ENCODE measurements around the gene STK24. TPM values are rescaled to one million over a fixed set of nuclear protein-coding genes. Genes with fewer than 3 reads are reported as not detected.

The STK24 gene
- total and polyA plus RNA-seq, 10 of the 15 experiments (the other 5 are each of a cell fraction or from before 2014, with no cell fraction given): 7.5 to 115 (median 52.9) TPM

- H3K27ac ChIP-seq (ENCODE audit: control insufficient read depth, insufficient read depth): no peak overlapping the region
- H3K27me3 ChIP-seq (replicated peaks in 1 of 2; ENCODE audit: control insufficient read depth in 2 of 2, insufficient read depth in 2 of 2, low read length in 1 of 2): no peaks in the 10 kb centered on the region
- H3K9ac ChIP-seq (ENCODE audit: control insufficient read depth, insufficient read depth, low read length): no peak overlapping the region
- FAIRE-seq (no peak), DNase-seq (ENCODE audit: low read depth, low spot score) (no peak), ATAC-seq (no peak)
- no peak overlapping the region for H3K4me2 ChIP-seq (ENCODE audit: control insufficient read depth, insufficient read depth)
- peaks cover 92% of the 10 kb centered on the region for H3K79me2 ChIP-seq (ENCODE audit: control insufficient read depth, insufficient read depth, low read length)
- H3K9me3 ChIP-seq (replicated peaks; ENCODE audit: control insufficient read depth, insufficient read depth, low read length): no peaks in the 10 kb centered on the region
- intact Hi-C loops (cut with micrococcal nuclease; ENCODE audit: unreplicated experiment) (no loop called here), in situ Hi-C loops (cut with MboI) (no loop called here)
- no peak overlapping the region for H2AFZ ChIP-seq (ENCODE audit: control insufficient read depth, low read depth, low read length)
- ChIA-PET CTCF (no interaction called here), SMC1A (ENCODE audit: uncharacterized antibody, unreplicated experiment) (interaction anchor here (1.6 to 3.1 kb wide), 2 partner anchors 27 to 31 kb away, joined by 4 to 12 read pairs; no protein-coding TSS in a partner anchor), RAD21 (ENCODE audit: unreplicated experiment) (no interaction called here), POLR2A (interaction anchor here (0.5 to 1.4 kb wide), 3 partner anchors 13 to 35 kb away, joined by 3 to 4 read pairs (median 4); no protein-coding TSS in a partner anchor)
- peaks cover 6% of the 10 kb centered on the region in 2 experiments; a peak in 3 of 4 replicates for H3K36me3 ChIP-seq (ENCODE audit: control insufficient read depth in 2 of 2, insufficient read depth in 2 of 2, low read length in 1 of 2)
- H4K20me1 ChIP-seq (ENCODE audit: control insufficient read depth, insufficient read depth): peaks cover 19% of the 10 kb centered on the region
- no peak for TF ChIP-seq NRF1 (conservative IDR thresholded peaks at IDR 0.05; ENCODE audit: low read depth, low read length)
- TF ChIP-seq MXI1 (IDR thresholded peaks at IDR 0.05; ENCODE audit: low read depth, low read length): no peak
- no peak for TF ChIP-seq RAD51 (IDR thresholded peaks at IDR 0.05)
- no peak for TF ChIP-seq RCOR1 (conservative IDR thresholded peaks at IDR 0.05; ENCODE audit: low read depth, low read length)
- TF ChIP-seq CHD1 (IDR thresholded peaks at IDR 0.05; ENCODE audit: low read depth, low read length): no peak
- no peak for TF ChIP-seq MEF2B (IDR thresholded peaks at IDR 0.05; ENCODE audit: partially characterized antibody, poor library complexity, severe bottlenecking)
- no peak for TF ChIP-seq STAT3 (IDR thresholded peaks at IDR 0.05; ENCODE audit: low read depth, low read length)
- TF ChIP-seq PKNOX1 (IDR thresholded peaks at IDR 0.05): no peak
- TF ChIP-seq SUZ12 (IDR thresholded peaks at IDR 0.05; ENCODE audit: unreplicated experiment): no peak
- H3K4me1 ChIP-seq (ENCODE audit: control insufficient read depth, insufficient read depth, low read length): peaks cover 23% of the 10 kb centered on the region
- no TSS peak for BruUV-seq (replicated peaks)
- H3K4me3 ChIP-seq: no peak overlapping the region
- 98% methylated on average over 3 of the region's 3 CpGs for WGBS (ENCODE audit: insufficient coverage, insufficient replicate concordance, low lambda C conversion rate, missing lambda C conversion rate)
These were observed 44.7 kb downstream of the STK24 start for GRCh38 chr13:98532254-98532653.
